Neural cell (in vitro differentiated cells): Measurements from ENCODE around the gene AQP10.

Experiments used
- CTCF ChIP-seq: fragments of 450-650 bp; IDR thresholded peaks from 2 replicates; pipeline ENCODE4 v1.5.1; 2014; ENCODE audit warnings: antibody characterized with exemption, mild to moderate bottlenecking, moderate library complexity; ENCODE audit not compliant: poor library complexity, severe bottlenecking
- EP300 ChIP-seq: fragments of 450-650 bp; conservative IDR thresholded peaks from 2 replicates; pipeline ENCODE4 v1.6.1; 2014; ENCODE audit warnings: antibody characterized with exemption, mild to moderate bottlenecking, moderate library complexity; ENCODE audit not compliant: poor library complexity, severe bottlenecking
- EZH2 ChIP-seq: fragments of 200-600, 300-800 bp; shearing (Covaris generic), sonication (generic); IDR thresholded peaks from 2 replicates; pipeline ENCODE4 v1.6.1; 2014; ENCODE audit warnings: antibody characterized with exemption, low read length, borderline replicate concordance, mild to moderate bottlenecking; ENCODE audit not compliant: insufficient read depth, poor library complexity, severe bottlenecking
- SMC3 ChIP-seq: fragments of 450-650 bp; conservative IDR thresholded peaks from 2 replicates; pipeline ENCODE4 v1.6.1; 2014; ENCODE audit warnings: antibody characterized with exemption, mild to moderate bottlenecking, moderate library complexity; ENCODE audit not compliant: poor library complexity
- TF ChIP-seq, protein P1 (sequence below): IDR thresholded peaks from 2 replicates; pipeline ENCODE4 v1.6.1; 2012; ENCODE audit warnings: borderline replicate concordance

- TF ChIP-seq CTCF (no peak), EP300 (no peak), EZH2 (no peak), SMC3 (no peak)
- TF ChIP-seq, protein P1, sequence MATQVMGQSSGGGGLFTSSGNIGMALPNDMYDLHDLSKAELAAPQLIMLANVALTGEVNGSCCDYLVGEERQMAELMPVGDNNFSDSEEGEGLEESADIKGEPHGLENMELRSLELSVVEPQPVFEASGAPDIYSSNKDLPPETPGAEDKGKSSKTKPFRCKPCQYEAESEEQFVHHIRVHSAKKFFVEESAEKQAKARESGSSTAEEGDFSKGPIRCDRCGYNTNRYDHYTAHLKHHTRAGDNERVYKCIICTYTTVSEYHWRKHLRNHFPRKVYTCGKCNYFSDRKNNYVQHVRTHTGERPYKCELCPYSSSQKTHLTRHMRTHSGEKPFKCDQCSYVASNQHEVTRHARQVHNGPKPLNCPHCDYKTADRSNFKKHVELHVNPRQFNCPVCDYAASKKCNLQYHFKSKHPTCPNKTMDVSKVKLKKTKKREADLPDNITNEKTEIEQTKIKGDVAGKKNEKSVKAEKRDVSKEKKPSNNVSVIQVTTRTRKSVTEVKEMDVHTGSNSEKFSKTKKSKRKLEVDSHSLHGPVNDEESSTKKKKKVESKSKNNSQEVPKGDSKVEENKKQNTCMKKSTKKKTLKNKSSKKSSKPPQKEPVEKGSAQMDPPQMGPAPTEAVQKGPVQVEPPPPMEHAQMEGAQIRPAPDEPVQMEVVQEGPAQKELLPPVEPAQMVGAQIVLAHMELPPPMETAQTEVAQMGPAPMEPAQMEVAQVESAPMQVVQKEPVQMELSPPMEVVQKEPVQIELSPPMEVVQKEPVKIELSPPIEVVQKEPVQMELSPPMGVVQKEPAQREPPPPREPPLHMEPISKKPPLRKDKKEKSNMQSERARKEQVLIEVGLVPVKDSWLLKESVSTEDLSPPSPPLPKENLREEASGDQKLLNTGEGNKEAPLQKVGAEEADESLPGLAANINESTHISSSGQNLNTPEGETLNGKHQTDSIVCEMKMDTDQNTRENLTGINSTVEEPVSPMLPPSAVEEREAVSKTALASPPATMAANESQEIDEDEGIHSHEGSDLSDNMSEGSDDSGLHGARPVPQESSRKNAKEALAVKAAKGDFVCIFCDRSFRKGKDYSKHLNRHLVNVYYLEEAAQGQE = no peak
Measured at GRCh38 chr1:154371436-154371835, 50.5 kb downstream of the AQP10 start.
